ENCODE results near the gene MEAF6.
A peak's percentile ranks its signal among the peaks of the same experiment; 100 is the strongest.

The MEAF6 gene

DNA sequence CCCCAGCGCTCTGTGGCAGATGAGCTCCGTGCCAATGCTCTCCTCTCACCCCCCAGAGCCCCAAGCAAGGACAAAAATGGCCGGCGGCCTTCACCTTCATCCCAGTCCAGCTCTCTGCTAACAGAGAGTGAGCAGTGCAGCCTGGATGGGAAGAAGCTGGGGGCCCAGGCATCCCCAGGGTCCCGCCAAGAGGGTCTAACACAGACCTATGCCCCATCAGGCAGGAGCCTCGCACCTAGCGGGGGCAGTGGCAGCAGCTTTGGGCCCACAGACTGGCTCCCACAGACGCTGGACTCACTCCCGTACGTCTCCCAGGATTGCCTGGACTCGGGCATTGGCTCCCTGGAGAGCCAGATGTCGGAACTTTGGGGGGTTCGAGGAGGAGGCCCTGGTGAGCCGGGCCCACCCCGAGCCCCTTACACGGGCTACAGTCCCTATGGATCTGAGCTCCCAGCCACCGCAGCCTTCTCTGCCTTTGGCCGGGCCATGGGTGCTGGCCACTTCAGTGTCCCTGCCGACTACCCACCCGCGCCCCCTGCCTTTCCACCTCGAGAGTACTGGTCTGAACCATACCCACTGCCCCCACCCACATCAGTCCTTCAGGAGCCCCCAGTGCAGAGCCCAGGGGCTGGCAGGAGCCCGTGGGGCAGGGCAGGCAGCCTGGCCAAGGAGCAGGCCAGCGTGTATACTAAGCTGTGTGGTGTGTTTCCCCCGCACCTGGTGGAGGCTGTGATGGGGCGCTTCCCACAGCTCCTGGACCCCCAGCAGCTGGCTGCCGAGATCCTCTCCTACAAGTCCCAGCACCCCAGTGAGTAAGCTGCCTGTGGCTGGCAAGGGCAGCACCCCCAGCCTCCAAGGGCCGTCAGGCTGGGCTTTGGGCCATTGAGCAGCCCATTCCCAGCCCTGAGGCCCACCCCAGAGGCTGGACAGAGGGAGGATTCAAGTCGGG lies 31.5 kb downstream of the MEAF6 start:
- no peak for DNase-seq (ENCODE audit: low read depth)

DNA sequence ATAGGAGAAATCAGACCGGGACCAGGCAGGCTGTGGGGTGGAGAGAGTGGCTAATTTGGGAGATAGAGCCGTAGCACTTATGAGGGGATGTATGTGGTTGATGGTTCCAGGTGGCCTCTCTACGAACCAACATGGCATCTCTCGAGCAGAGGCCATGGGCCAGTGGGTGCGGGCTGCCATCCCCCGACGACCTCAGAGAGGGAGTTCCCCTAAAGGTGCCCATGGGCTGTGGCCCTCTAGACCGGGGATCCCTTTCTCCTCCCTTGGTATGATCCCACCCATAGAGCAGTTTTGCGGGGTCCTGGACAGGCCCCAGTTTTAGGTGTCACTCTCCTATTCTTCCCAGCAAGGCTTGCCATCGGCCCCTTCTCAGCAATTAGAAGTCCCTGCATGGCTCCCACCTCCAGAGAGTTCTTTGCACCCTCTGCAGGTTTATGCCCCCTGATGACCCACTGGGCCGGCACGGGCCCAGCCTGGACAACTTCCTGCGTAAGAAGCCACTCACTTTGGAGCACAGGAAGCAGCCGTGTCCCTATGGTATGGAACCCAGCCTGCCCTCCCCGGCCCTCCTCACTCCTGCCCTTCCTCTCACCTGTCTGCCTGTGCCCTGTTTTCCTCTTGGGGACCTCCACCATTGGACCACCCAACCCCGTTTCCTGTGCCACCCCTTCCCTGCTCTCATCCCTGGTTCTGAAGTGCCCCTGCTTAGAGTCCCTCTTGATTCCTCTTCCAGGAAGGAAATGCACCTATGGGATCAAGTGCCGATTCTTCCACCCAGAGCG lies 32.4 kb downstream of the MEAF6 start:
- H3K4me3 ChIP-seq (ENCODE audit: low read depth, low read length), result no peak overlapping the region
- DNase-seq (ENCODE audit: low read depth), result no peak
- TF ChIP-seq, protein P1, sequence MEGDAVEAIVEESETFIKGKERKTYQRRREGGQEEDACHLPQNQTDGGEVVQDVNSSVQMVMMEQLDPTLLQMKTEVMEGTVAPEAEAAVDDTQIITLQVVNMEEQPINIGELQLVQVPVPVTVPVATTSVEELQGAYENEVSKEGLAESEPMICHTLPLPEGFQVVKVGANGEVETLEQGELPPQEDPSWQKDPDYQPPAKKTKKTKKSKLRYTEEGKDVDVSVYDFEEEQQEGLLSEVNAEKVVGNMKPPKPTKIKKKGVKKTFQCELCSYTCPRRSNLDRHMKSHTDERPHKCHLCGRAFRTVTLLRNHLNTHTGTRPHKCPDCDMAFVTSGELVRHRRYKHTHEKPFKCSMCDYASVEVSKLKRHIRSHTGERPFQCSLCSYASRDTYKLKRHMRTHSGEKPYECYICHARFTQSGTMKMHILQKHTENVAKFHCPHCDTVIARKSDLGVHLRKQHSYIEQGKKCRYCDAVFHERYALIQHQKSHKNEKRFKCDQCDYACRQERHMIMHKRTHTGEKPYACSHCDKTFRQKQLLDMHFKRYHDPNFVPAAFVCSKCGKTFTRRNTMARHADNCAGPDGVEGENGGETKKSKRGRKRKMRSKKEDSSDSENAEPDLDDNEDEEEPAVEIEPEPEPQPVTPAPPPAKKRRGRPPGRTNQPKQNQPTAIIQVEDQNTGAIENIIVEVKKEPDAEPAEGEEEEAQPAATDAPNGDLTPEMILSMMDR (IDR thresholded peaks at IDR 0.05; ENCODE audit: insufficient read depth, low read depth, low read length, missing control alignments), result no peak

More for the DNA sequence above, 31.5 kb downstream of the MEAF6 start:
- TF ChIP-seq, protein P1 (IDR thresholded peaks at IDR 0.05; ENCODE audit: insufficient read depth, low read depth, low read length, missing control alignments), result no peak
- no peak overlapping the region for H3K4me3 ChIP-seq (ENCODE audit: low read depth, low read length)

DNA sequence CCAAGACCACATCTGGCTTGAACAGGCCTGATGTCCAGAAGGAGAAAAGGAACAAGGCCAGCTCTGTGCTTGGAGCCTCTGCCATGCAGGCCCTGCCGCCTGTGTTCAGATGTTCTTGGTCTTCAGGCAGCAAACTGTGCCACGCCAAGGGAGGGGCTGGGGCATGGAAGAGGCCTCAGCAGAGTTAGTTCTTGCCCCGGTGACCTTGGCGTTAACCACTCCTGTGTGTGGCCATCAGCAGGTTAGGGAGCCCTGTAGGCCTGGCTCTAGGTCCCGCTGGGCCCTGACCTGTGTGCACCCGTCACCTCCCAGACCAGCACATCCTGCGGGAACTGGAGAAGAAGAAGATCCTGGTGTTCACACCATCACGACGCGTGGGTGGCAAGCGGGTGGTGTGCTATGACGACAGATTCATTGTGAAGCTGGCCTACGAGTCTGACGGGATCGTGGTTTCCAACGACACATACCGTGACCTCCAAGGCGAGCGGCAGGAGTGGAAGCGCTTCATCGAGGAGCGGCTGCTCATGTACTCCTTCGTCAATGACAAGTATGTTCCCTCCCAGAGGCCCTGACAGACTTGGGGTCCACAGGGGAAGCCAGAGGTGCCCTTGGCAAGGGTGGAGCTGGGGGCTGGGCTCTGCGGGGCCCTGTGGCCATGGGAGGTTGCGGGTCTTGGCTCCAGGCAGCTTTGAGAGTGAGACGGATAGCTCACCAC lies 33.1 kb downstream of the MEAF6 start:
- no peak for DNase-seq (ENCODE audit: low read depth)
- TF ChIP-seq, protein P1 (IDR thresholded peaks at IDR 0.05; ENCODE audit: insufficient read depth, low read depth, low read length, missing control alignments), result no peak
- no peak overlapping the region for H3K4me3 ChIP-seq (ENCODE audit: low read depth, low read length)

DNA sequence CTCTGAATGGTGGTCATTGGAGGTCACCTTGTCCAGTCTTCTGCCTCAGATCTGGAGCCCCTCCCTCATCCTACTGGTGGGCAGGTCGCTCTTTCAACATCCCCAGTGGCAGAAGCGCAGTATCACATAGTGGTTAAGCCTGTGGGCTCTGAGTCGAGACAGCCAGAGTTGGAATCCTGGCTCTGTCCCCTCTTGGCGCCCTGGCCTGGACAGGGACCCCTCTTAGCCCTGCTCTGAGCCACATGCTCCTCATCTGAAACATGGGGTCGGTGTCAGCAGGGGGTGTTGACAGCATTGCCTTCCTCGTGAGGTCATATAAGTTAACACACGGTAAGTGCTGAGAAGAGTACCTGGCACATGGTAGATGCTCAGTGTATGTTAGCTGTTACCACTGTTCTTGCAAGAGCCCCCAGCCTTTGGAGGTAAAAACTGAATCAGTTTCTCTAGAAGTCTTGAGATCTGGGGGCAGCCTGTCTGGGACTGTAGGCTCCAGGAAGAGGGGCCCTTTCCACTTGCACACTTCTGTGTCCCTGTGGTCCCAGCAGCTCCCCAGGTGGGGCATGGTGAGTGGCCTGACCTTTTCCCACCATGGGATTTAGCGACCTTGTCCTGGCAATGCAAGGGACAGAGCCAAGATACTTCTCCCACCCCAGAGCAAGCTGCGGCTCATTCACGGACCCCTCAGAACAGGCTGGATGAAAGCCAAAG lies 33.8 kb downstream of the MEAF6 start:
- no peak for DNase-seq (ENCODE audit: low read depth)
- no peak overlapping the region for H3K4me3 ChIP-seq (ENCODE audit: low read depth, low read length)
- TF ChIP-seq, protein P1 (IDR thresholded peaks at IDR 0.05; ENCODE audit: insufficient read depth, low read depth, low read length, missing control alignments), result no peak

DNA sequence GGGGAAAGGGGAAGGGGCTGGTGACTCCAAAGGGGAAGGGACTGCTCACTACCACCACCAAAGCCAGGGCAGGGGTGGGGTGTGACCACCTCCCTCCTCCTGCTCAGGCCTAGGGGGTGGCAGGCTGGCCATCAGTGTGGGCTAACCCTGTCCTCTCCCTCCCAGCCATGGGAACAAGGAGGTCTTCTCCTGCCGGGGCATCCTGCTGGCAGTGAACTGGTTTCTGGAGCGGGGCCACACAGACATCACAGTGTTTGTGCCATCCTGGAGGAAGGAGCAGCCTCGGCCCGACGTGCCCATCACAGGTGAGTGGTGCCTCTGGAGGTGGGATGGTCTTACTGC lies 34.5 kb downstream of the MEAF6 start:
- H3K4me3 ChIP-seq (ENCODE audit: low read depth, low read length), result peak overlapping the region; percentile 80
- DNase-seq (ENCODE audit: low read depth), result no peak

More for the DNA sequence above, 34.5 kb downstream of the MEAF6 start:
- TF ChIP-seq, protein P1 (IDR thresholded peaks at IDR 0.05; ENCODE audit: insufficient read depth, low read depth, low read length, missing control alignments), result no peak

All from GM12865 (cell line).